Hematopoietic multipotent progenitor cell treated with erythropoietin and hydrocortisone succinate and interleukin-3 and kit ligand, for 4 days (in vitro differentiated cells): ENCODE results near the gene MAPKAP1.

Source experiments
- DNase-seq: peaks from one replicate; pipeline ENCODE4 v3.0.0-alpha.2; 2015

The MAPKAP1 gene

DNA sequence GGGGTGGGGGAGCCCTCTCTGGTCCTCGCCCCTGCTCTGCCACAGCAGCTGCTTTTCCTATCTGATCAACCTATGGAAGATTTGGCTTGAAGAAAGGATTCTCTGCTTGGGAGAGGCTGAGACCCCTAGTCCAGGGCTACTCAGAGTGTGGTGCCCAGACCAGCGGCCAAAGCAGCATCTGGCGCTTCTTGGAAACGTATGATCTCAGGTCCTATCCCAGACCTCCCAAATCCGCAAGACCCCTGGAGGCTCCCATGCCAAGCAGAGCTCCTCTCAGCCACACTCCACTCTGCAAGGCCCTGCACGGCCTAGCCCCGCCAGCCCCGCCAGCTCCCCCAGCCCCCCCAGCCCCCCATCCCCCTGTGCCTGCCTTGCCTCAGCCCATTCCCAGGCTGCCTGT, 263.6 kb downstream of the MAPKAP1 start:
- DNase-seq: no peak

DNA sequence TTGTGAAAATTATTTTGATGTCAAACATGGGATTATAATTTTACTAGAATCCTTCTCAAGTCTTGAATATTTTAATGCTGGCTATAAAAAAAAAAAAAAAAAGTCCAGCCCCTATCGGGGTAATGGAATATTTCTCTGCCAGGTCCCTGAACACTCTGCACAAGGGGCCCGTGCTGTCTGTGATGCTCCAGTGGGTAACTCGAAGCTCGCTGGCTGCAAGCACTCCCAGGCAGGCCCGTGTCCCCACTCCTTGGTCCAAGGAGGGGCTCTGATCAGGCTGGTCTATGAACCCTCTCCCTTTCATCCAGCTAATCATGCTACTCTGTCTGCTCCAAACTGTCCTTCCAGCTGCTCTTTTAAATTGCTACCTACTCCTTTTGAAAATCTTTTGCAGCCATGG, 264.6 kb downstream of the MAPKAP1 start:
- DNase-seq: no peak

DNA sequence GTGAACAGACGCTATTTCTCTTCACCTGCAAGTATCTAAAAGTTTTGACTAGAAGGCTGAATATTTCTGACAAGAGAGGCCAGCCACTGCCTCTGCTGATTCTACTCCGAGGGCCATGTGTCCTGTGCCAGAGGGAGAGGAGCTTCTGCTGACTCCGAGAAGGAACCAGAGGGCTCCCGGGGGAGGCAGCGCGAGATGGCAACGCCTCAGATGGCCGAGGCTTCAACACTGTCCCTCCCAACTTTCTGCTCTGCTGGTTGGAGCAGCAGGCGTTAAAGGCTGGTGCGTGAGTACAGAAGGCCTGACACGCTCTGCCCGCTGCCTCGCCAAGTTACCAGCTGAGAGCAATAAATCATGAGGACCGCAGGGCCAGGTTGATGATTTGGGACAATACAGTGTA, 266.6 kb downstream of the MAPKAP1 start:
- DNase-seq: no peak

DNA sequence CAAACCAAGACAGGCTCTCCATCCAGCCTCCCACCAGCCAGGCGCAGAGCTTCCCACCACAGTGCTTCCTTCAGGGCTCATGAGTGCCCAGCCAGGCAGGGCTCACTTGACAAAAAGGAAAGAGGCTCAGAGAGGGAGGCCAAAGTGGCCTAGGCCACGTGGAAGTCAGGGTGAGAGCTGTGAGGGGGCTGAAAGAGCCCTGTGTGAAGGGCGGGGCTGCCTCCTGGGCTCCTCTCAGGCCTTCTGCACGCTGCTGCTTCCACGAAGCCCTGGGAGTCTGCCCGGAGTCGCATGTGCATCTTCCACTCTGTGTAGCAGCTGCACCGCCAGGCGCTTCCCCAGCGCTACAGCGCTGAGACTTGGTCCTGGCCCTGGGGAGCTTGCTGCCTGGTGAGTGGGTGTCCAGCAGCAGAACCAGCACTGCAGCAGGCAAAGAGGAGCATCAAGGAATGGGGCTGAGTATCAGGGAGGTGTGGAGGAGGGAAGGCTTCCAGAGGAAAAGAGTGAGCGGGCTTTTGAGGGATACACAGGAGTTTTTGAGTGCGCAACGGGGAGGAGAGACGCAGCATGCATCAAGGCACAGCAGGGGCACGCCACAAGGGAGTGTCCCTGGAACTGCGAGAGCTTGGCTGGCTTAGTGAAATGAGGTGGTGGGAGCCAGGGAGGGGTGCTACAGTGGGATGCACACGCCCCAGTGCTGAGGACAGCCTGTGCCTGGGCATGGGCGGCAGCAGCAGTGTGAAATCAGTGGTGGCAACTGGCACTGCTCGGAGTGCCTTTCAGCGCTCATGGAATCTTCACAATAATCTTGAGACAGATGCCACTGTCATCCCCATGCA, 267.4 kb downstream of the MAPKAP1 start:
- no peak for DNase-seq

DNA sequence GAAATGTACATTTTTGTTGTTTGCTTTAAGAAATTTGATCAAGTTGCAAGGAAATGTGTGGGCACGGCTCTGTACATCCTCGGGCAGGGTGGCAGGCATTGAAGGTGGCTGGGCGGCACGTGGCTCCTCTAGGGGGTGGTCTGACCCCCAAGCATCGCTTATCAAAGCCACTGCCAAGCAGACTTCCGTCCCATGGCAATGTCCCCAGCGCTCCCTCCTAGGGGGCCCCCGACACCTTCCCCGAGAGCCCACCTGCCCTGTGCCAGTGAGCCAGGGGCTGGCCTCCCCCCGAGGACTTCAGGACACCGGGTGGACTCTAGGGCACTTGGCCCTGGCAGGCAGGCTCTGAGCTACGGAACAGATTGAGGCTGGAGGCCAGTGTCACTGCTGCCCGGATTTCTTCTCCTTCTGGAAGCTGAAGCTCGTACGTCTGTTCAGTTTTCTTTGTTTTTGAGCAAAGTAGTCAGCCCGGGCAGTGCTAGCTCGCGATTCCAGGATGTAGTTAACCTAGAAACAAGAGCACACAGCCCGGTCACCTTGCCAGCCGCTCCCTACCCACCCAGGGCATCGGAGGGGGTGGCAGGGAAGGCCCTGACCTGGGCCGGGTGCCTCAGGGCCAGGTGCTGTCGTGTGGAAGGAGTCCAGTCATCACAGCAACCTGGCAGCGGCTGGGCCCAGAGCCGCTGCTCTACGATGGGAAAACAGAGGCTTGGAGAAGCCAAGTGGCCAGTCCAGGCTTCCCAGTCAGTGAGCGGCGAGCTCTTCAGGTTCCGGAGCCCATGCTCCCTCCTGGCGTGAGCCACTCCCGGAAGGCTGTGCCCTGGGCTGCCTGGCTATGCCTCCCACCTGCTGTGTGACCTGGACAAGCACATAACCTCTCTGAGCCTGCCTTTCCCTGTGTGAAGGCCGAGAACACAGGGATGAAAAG, 268.2 kb downstream of the MAPKAP1 start:
- DNase-seq: no peak

DNA sequence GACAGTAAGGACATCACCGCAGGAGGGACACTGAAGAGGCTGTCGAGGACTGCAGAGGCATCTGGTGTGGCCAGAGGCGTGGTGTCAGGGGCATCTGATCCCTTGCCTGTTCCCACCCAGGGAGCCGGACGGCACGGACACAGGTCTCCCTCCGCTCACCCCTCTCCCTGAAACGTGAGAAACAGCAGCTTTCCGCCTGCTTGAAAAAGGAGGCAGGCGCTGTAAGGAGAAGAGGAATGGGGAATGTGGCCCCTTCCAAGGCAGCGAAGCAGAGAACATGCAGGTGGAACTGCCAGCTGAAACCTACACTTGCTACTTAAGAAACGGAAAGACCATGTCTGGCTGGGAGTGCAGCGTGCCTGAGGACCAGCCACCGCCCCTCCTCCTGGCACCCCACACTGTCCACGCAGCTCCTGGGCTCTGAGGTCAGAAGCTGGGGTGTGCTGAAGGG, 269.2 kb downstream of the MAPKAP1 start:
- no peak for DNase-seq

DNA sequence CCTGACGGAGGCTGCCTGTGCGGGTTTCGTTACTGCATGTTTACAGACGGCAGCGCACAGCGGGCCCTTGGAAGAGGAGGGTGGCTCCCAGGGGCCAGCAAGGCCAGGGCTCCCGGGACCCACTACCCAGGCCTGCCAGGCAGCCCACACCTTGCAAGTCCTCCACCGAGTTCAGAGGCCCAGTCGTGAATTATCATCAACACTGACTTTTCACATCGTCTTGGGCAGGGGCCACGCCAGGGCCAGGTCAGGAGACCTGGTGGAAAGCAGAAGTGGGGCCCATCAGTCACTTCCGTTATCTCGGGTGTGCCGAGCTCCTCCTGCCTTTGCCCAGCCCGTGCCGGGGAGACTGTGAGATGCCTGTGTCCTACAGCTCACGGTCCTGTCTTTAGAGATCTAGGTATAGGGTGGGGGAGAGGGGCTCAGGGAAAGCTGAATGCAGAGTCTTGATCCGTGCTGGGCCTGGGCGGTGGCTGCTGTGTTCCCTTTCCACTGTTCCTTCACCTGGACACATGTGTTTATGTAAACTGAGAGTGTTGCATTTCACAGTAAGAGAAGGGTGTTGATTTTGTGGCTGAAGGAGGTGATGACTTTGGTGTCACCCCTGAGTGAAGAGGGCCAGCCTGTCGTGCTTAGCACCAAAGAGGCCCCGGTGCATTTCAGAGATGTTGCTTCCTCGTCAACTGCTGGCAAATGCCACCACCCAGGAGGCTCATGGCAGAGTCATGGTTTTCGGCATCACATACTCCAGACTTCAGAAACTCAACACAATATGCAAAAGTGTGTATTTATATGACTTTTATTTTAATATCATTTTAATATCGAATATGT, 270.2 kb downstream of the MAPKAP1 start:
- peak; percentile 52 for DNase-seq

DNA sequence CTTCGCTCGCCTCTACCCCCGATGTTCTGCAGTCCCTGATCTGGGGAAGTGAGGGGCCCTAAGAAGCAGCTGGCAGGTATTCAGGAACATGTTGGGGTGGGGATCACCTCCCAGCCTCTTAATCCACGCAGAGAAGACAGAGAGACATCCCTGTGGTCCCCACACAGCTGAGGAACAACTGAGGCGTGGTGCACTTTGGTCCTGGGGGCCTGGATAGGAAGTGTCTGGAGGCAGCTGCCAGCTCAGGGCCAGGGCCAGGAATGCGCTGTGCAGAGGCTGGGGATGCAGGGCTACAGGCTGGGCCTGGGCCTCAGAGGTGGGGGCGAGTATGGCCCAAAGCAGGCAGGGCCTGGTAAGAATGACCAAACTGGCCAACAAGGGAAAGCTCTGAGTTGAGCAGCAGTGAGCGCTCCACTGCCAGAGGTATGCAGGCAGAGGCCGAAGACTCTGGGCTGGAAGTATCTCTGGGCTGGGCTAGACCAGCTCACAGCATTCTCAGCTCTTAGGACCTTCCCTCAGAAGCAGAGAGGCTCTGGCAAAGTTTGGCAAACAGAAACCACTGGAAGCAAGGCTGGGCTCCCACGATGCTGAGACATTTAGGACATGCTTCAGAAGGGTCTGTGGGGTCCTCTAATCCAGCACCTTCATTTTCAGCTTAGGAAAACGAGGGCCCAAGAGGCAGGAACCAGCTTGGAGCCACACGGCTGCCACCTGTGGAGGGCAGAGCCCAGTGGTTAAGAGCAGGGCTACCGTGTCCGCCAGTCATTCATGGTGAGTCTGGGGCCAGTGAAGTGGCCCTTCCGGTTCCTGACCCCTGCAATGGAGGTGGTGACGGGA, 271.0 kb downstream of the MAPKAP1 start:
- no peak for DNase-seq

DNA sequence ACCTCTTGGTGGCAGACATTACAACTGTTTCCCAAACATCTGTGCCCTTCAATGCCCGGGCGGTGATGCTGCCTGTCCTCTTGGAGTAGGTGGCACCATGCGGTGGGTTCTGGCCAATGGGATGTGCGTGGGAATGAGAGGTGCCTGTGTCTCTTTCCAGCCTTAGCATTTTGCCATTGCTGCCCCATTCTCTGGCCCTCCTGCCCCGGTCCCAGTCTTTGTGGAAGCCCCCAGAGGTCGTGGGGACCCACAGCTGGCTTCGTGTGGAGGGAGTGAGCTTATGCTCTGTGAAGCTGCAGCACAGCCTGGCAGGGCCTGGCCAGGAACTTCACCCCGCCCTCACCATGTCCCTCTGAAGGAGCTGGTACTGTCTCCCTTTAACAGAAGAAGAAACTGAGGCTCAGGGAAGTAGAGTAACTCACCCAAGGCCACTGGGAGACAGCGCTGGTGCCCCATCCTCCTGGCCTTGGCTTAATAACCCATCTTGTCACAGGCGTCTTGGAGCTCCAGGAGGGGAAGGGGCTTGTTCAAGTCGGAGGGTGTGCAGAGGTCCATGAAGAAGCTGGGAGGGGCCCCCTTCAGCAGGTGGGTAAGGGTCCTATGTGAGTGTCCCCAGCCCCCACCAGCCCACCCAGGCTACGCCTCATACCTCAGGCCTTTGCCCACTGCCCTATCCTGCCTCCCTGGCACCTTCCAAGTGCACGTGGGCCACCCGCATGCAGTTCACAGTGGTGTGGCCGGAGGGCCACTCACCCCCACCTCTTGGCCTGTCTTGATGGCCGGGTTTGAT, 271.8 kb downstream of the MAPKAP1 start:
- no peak for DNase-seq

DNA sequence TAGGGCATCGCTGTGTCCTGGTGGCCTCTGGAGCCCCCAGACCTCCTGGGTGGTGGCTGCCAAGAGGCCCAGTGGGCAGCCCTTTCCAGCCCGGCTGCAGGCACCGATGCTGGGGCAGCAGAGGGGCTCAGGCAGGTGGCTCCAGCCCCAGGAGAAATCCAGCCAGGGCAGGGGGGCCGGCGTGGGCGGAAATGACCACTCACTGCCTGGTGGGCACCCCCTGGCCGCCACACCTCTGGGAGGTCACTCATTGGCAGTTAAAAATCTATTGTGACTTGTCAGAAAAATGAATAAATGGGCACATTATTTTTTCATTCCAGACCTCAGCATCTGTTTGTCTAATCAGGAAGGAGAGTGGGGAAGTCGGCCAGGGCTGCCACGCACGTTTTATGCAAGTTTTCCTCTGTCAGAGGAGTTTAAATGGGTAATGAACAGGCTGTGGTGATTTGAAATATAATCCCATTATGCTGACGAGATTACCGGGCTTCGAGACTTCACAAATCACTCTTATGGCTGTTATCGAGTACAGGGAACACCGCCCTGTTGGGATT, 273.5 kb downstream of the MAPKAP1 start:
- peak; percentile 32 for DNase-seq

DNA sequence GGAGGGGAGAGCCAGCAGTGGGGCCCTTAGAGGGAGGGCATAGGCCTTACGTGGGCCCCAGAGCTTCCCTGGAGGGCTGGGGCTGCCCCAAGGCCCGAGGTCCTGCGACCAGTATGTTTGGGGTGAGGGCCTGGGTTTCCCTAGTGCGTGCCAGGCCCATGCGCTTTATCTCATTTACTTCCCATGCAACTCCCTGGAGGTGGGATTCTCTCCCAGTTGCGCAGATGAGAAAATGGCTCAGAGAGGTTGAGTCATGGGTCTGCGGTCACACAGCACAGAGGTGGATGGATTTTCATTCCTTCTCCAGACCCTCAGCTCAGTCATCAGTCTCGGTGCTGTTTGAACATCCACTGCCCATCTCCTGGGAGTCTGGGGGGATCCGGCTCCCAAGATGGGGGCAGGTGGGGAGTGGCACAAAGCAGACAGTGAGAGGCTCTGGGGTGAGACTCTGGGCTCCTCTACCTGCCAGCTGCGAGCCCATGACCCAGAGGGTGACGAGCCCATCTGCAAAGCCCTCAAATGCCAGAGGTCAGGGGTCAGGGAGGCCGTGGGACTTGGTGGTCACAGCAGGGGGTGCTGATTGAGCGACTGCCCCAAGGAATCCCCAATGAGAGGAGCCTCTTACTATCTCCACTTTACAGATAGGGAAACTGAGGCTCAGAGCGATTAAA, 274.2 kb downstream of the MAPKAP1 start:
- DNase-seq: no peak

DNA sequence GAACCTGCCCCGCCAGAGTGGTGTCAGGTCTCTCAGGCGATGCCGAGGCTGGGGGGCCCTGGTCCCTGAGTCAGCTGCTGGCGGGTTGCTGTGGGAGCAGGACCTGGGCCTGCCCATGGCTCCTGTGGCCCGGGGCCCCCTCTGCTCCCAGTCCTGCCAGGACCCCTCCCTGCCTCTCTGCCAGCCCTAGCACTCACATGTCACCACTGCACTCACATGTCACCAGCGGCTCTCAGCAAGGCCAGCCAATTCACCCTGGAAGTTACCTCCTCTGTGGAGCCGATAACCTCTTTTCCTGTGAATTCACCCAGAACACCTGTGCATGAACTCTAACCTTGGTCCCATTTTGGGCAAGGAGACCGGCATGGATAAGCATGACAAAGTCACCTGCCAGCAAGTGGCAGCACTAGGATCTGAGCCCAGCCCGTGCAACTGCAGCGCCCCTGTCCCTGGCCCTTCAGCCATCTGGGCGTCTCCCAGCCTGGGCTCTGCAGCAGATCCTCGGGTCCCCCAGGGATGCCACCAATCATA, 275.2 kb downstream of the MAPKAP1 start:
- no peak for DNase-seq

DNA sequence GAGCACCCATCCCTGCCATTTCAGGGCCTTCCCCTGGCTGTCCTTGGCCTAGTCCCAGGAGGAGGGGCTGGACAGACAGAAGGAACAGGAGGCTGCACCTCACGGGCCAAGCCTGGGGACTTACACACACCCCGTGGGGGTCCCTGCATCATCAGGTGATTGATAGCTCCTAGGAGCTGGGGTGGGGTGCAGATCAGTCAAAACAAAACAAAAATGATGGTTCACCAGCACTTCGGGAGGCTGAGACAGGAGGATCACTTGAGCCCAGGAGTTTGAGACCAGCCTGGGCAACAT, 276.0 kb downstream of the MAPKAP1 start:
- no peak for DNase-seq

DNA sequence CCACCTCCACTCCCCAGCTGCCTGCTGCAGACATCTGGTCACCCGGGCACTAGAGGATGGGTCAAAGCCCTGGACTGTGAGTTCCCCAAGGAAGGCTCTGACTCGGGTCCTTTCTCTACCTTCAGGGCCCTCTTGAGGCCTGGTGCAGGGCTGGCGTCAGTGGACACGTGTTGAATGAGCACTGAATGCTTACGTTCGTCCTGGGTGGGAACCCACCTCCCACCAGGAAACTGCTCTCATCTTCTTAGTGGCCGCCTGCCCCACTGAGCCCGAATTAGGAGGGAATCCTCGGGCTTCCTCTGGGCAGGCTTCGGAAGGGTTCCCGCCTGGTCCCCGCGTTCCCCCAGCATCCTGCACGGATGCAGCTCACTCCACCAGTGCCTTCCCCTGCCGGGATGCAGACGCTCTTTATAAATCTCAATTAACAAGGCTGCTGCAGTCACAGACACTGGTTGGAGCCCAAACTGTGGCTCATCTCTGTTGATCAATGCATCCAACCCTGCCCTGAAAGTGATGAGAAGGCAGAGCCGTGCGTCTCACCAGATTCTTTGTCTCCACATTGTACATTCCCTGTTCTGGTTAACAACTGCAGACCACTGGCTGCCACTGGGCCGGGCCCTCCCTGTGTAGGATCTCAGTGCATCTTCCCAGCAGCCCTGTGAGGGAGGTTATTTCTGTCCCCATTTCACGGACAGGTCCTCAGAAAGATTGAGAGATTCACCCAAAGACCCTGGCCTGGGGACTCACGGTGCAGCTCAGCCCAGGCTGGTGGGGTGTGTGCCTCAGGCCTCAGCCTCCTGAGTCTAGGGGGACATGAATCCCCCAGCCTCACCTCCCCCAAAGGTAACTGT, 276.6 kb downstream of the MAPKAP1 start:
- DNase-seq: no peak

DNA sequence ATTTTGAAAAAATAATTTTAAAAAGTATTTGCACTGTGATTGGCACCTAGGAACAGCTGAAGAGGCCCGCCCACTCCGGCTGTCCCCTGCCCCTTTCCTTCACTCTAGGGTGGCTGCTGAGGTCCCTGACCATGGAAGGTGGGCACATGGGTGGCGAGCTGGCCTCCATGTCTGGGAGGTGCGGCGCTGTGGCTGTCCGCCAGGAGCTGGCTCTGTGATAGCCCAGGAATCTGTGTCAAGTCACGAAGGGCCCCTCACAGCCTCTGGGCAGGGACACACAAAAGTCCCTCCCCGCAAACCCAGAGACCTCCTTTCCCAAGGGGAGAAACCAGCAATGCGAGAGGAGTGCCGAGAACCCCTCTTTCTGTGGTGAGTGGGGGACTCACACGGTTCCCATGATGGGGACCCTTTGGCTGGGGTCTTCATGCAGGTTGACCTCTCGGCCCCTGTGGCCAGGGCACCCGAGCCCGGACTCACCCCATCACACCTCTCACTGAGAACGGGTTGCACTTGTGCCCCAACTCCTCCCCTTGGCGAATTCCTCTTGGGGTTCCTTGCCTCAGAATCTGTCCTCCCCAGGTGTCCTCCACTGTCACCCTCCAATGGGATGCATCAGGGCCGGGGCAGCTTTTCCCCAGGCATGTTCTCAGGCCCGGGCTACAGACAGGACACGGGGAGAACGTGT, 277.4 kb downstream of the MAPKAP1 start:
- no peak for DNase-seq

DNA sequence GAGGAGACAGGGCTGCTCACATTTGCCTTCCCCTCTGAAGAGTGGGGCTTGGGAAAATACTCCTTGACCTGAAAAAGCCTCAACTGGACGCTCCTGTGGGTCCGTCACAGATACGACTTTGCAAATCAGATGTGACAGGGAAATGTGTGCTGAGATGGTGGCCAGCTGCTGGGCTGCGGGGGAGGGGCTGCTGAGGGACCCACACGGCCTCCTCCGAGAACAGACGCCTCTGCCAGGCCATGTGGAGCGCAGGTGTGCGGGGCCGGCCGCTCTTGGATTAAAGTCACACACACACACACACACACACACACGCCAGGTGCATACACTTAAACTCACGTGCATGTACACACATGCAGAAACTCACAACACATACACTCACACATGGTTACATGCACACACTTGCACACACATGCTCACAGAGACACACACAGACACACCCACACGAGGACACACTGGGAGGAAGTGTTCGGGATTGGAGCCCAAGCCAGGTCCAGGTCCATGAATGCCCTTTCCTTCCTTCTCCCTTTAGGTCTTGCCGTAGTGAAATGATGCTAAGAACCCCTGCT, 278.0 kb downstream of the MAPKAP1 start:
- no peak for DNase-seq

DNA sequence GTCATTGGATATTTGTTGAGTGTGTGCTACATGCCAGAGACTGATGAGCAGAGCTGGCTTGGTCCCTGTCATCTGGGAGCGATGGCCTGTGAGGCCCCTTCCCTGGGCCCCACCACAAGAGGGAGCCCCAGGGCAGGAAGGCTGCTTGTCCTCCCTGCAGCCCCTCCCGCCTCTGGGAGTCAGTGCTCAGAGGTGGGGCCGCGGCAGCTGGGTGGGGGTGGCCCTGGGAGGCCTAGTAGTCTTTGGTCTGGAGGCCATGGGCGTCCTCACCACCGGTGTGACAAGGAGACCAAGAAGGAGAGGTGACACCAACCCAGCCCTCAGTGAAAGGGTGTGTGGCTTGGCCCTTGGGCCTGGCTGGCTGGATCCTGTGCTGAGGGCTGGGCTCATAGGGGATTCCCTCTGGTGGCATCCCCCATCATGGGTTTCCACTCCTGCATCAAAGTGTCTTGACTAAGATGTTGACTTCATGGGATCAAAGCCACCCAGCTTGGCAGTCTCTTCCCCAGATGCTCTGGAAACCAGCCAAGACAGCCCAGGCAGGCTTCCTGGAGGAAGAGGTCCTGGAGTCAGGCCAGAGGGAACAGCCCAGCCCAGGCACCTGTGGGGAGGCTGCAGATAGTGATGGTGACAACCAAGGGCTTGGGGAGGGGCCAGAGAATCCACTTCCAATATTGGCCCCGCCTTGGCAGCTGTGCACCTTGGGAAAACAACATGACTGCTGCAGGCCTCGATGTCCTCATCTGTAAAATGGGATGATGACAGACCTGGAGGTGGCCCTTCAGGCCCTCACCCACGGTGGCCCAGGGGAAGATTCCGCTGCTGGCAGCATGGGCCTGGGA, 278.7 kb downstream of the MAPKAP1 start:
- peak; percentile 75 for DNase-seq
